ENCODE results near the gene OTX1.

GRCh38 chr2:63046552-63046951, 4.1 kb upstream of the OTX1 start:
- TF ChIP-seq POLR2AphosphoS5 (IDR thresholded peaks at IDR 0.05; ENCODE audit: low read depth, low read length) (no peak), TAF1 (IDR thresholded peaks at IDR 0.05; ENCODE audit: borderline replicate concordance, low read depth, low read length) (no peak), POLR2A (IDR thresholded peaks at IDR 0.05; ENCODE audit: low read depth, low read length) (no peak)

All from GM12892 (cell line).